Measurements from ENCODE around the gene KCNK15.

KCNK15 gene

GRCh38 chr20:44771172-44771535 lies 25.5 kb downstream of the KCNK15 start:
- peaks cover 3% of the 10 kb centered on the region for H3K27me3 Mint-ChIP-seq
- H3K4me3 Mint-ChIP-seq: no peak overlapping the region
- no peaks in the 10 kb centered on the region for H3K36me3 Mint-ChIP-seq (ENCODE audit: low read depth)
- DNase-seq (no peak), ATAC-seq (no peak)
- H3K9me3 Mint-ChIP-seq: no peaks in the 10 kb centered on the region
- H3K4me1 Mint-ChIP-seq: no peaks in the 10 kb centered on the region
- no peak overlapping the region for H3K27ac Mint-ChIP-seq

DNA sequence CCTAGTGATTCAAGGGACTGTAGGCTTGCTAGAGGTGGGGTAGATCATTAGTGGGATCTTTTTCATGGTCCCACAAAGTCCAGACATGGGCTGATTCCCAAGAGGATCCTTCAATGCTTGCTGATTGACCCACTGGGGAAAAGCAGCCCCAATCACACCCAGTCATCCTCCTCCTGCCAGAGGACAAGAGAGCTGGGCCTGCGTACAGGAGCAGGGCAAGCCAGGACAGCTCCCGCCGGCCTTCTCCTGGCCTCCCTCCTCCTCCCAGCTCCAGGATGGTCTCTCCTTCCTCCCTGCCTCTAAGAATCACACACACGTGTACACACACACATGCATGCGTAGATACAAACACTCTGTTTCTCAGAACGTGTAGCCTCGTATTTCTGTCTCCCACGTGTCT lies 27.0 kb downstream of the KCNK15 start:
- Mint-ChIP-seq H3K27ac (no peak overlapping the region), H3K9me3 (no peaks in the 10 kb centered on the region), H3K36me3 (ENCODE audit: low read depth) (no peaks in the 10 kb centered on the region), H3K4me1 (no peaks in the 10 kb centered on the region), H3K27me3 (peaks cover 6% of the 10 kb centered on the region), H3K4me3 (no peak overlapping the region)
- DNase-seq (no peak), ATAC-seq (no peak)

DNA sequence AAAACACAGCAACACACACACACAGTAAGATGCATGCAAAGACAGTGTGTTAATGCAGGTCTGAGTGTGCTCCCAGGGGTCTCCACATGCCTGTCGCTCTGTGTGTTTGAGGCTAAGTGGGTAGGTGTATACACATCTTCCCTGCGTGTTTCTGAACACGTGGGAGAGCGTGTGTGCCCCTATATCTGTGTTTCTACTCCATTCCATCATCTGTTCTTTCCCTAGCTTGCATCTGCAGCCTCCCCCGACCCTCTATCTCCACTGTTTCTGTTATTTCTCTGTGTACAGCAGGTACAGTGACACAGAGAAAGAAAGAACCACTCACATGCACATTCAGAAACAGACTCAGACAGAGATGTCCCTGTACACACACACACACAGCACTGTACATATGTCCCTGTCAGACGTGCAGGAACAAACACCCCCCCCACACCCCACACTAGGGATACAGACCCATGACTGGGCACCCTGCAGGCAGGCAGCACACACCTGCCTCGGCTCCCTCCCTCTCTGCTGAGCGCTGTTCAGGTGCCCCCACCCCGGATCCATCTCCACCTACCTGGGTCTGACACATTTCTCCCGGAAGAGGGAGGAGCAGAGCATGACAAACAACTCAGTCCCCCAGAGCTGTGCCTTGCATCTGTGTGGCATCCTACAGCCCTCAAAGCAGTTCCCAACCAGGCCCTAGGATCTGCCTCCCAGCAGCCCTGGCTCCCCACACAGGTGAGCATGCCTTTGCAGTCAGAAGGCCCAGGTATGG lies 27.6 kb downstream of the KCNK15 start:
- Mint-ChIP-seq H3K4me1 (no peaks in the 10 kb centered on the region), H3K27ac (no peak overlapping the region), H3K9me3 (no peaks in the 10 kb centered on the region), H3K36me3 (ENCODE audit: low read depth) (no peaks in the 10 kb centered on the region), H3K27me3 (peaks cover 6% of the 10 kb centered on the region), H3K4me3 (no peak overlapping the region)
- DNase-seq: no peak
- no peak for ATAC-seq

- peak; percentile 6 for DNase-seq
- no peak overlapping the region for H3K4me3 Mint-ChIP-seq
- H3K27ac Mint-ChIP-seq: no peak overlapping the region
- no peaks in the 10 kb centered on the region for H3K9me3 Mint-ChIP-seq
- ATAC-seq: no peak
- H3K4me1 Mint-ChIP-seq: no peaks in the 10 kb centered on the region
- H3K27me3 Mint-ChIP-seq: peaks cover 11% of the 10 kb centered on the region
- no peaks in the 10 kb centered on the region for H3K36me3 Mint-ChIP-seq (ENCODE audit: low read depth)
These were observed 31.3 kb downstream of the KCNK15 start for GRCh38 chr20:44776980-44777379.

DNA sequence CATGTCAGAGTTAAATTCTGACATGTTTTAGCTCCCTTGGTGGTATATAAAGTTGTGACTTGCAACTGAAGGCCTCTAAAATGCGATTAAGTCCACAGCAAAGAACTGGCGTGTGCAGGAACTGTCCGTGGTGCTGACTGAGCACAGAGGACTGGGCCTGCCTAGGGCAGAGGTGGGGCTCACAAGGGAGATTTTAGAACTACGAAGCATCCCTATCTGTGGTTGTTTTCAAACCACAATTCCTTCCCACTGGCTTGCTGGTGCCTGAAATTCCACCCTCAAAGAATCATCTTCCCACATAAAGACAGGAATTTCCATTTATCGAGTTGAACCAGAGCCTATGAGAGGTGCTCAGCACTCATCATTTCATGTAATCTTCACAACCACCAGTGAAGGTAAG lies 34.6 kb downstream of the KCNK15 start:
- Mint-ChIP-seq H3K27ac (no peak overlapping the region), H3K4me3 (no peak overlapping the region), H3K27me3 (peaks cover 16% of the 10 kb centered on the region), H3K9me3 (no peaks in the 10 kb centered on the region), H3K4me1 (no peaks in the 10 kb centered on the region), H3K36me3 (ENCODE audit: low read depth) (no peaks in the 10 kb centered on the region)
- no peak for ATAC-seq
- peak; percentile 49 for DNase-seq

DNA sequence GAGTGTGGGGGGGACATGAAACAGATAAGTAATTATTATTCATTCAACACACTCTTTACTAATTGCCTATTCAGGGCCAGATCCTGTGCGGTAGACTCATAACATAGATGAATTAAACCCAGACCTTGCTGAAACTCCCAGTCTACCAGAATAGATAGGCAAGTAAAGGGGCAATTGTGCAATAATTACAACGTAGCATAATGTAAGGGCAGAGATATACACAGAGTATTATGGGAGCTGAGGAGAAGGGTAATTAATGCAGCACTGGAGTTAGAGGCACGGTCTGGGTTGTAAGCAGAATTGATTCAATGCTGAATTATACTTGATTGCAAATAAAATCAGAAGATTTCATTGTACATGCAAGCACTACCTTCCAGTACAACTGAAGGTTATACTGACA lies 35.5 kb downstream of the KCNK15 start:
- no peaks in the 10 kb centered on the region for H3K36me3 Mint-ChIP-seq (ENCODE audit: low read depth)
- peaks cover 16% of the 10 kb centered on the region for H3K27me3 Mint-ChIP-seq
- H3K27ac Mint-ChIP-seq: no peak overlapping the region
- DNase-seq (no peak), ATAC-seq (no peak)
- H3K4me1 Mint-ChIP-seq: no peaks in the 10 kb centered on the region
- H3K4me3 Mint-ChIP-seq: no peak overlapping the region
- H3K9me3 Mint-ChIP-seq: no peaks in the 10 kb centered on the region

DNA sequence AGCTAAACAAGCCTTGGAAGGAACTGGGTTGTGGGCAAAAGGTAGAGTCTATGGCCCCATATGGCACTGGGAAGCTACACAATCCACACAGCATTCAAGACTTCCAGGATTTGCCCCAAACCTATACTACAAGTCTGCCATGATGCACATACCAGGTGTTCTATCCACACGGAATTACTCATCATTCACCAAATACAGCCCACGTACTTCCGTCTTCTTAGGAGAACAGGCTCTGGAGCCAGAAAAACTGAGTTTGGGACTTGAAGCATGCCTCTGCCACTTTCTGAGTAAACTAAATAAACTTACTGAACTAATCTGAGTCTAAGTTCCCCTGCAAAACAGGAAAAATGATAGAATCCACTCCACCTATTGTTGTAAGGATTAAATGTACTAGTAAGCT lies 36.1 kb downstream of the KCNK15 start:
- H3K27ac Mint-ChIP-seq: no peak overlapping the region
- no peaks in the 10 kb centered on the region for H3K9me3 Mint-ChIP-seq
- DNase-seq (no peak), ATAC-seq (no peak)
- H3K36me3 Mint-ChIP-seq (ENCODE audit: low read depth): no peaks in the 10 kb centered on the region
- peaks cover 13% of the 10 kb centered on the region for H3K27me3 Mint-ChIP-seq
- H3K4me3 Mint-ChIP-seq: no peak overlapping the region
- H3K4me1 Mint-ChIP-seq: no peaks in the 10 kb centered on the region

DNA sequence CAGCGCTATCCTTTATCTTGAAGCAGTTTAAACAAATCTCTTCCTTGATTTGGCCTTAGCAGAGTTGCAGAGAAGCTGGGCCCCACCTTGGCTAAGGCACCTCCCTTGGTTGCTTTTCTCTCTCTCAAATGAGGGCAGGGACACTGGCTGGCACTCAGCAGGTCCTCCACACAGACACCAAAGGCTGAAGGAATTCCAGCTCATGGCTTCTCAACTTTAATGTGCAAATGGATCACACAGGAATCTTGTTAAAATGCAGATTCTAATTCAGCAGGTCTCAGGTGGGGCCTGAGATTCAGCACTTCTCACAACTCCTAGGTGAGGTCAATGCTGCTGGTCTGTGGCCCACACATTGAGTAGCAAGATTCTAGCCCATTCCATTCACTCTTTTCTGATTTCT lies 39.0 kb downstream of the KCNK15 start:
- H3K4me3 Mint-ChIP-seq: no peak overlapping the region

DNA sequence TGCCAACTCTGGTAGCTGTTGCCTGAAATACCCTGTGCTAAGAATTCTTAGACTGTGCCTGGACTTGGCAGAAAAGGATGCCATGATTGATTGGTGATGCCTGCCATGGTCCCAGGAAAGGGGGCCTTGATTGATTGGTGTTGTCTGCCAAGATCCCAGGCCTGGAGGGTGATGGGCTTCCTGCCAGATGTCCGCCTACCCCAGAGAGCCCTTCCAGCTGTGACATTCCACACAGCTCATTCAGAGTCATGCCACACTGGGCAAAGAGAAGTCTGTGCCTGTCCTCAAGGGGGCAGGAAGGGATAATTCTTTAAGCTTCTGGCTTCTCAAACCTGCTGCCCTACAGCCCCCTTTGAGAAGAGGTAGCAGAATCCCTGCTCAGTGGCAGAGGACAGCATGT lies 40.1 kb downstream of the KCNK15 start:
- H3K9me3 Mint-ChIP-seq: no peaks in the 10 kb centered on the region
- no peak overlapping the region for H3K27ac Mint-ChIP-seq
- peaks cover 8% of the 10 kb centered on the region for H3K27me3 Mint-ChIP-seq
- H3K36me3 Mint-ChIP-seq (ENCODE audit: low read depth): no peaks in the 10 kb centered on the region
- H3K4me1 Mint-ChIP-seq: no peaks in the 10 kb centered on the region
- H3K4me3 Mint-ChIP-seq: no peak overlapping the region
- no peak for ATAC-seq
- DNase-seq: no peak

More for the DNA sequence above, 39.0 kb downstream of the KCNK15 start:
- H3K9me3 Mint-ChIP-seq: no peaks in the 10 kb centered on the region
- H3K27ac Mint-ChIP-seq: no peak overlapping the region
- DNase-seq: no peak
- no peaks in the 10 kb centered on the region for H3K4me1 Mint-ChIP-seq
- H3K36me3 Mint-ChIP-seq (ENCODE audit: low read depth): no peaks in the 10 kb centered on the region
- peaks cover 10% of the 10 kb centered on the region for H3K27me3 Mint-ChIP-seq
- ATAC-seq: no peak

- no peak overlapping the region for H3K4me3 Mint-ChIP-seq
- H3K9me3 Mint-ChIP-seq: no peaks in the 10 kb centered on the region
- peaks cover 12% of the 10 kb centered on the region for H3K27me3 Mint-ChIP-seq
- H3K27ac Mint-ChIP-seq: no peak overlapping the region
- DNase-seq (no peak), ATAC-seq (no peak)
- H3K4me1 Mint-ChIP-seq: no peaks in the 10 kb centered on the region
- no peaks in the 10 kb centered on the region for H3K36me3 Mint-ChIP-seq (ENCODE audit: low read depth)
These were observed 41.6 kb downstream of the KCNK15 start for GRCh38 chr20:44787299-44787698.

- no peaks in the 10 kb centered on the region for H3K9me3 Mint-ChIP-seq
- H3K36me3 Mint-ChIP-seq (ENCODE audit: low read depth): no peaks in the 10 kb centered on the region
These were observed 43.2 kb downstream of the KCNK15 start for GRCh38 chr20:44788706-44789456.

DNA sequence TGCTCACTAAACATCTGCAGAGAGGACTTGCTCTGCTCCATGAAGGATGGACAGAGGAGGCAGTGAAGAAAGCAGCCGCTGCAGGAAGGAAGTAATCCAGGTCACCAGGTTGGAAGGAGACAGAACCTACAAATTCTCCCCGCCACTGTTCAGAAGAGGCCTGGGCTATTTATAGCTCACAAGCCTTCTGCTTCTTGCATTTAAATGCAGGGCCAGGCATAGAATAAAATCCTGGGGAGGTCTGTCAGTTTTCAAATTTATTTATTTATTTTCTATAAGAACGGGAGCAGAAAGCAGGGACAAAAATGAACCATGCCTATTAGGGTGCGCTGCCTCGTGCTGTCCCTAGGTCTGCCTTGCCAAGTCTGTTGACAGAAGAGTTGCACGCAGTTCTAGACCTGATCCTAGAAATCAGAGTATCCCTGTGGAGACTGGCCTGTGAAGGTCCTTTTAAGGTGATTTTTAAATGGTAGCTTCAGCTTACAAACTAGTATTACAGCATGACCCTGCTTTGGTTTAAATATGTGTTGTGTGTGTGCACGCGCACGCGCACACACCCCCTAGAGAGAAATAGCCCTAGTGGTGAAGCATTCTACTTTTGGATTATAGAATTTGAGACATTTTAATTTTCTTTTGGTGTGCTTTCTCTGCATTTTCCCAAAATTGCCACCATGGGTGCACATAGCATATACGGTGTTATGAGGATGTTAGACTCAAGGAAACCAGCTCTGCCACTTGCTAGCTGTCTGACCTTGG lies 45.2 kb downstream of the KCNK15 start:
- no peak for DNase-seq
- ATAC-seq: no peak
- H3K27me3 Mint-ChIP-seq: peaks cover 7% of the 10 kb centered on the region
- no peaks in the 10 kb centered on the region for H3K9me3 Mint-ChIP-seq
- H3K36me3 Mint-ChIP-seq (ENCODE audit: low read depth): no peaks in the 10 kb centered on the region
- no peaks in the 10 kb centered on the region for H3K4me1 Mint-ChIP-seq
- no peak overlapping the region for H3K27ac Mint-ChIP-seq
- no peak overlapping the region for H3K4me3 Mint-ChIP-seq

More at GRCh38 chr20:44788706-44789456, 43.2 kb downstream of the KCNK15 start:
- ATAC-seq: no peak
- peaks cover 10% of the 10 kb centered on the region for H3K27me3 Mint-ChIP-seq
- no peaks in the 10 kb centered on the region for H3K4me1 Mint-ChIP-seq
- H3K27ac Mint-ChIP-seq: no peak overlapping the region
- no peak overlapping the region for H3K4me3 Mint-ChIP-seq
- no peak for DNase-seq

DNA sequence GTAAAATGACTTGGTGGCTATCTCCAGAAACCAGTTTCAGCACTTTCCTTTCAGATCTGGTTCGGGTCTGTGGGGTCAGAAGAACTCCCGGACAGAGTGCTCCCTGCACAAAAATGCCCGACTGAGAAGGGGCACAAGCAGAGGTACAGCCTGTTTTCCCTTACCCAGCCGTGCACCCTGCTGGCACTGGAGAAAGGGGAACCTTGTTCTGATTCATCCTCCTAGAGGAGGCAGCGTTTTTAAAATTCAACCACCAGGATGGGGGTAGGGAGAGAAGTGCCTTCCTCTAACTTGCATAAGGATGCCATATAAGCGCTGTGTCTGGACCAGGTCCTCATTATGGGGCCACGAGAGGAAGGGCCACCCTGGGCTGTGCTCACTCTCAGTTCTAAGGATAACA lies 47.1 kb downstream of the KCNK15 start:
- no peaks in the 10 kb centered on the region for H3K4me1 Mint-ChIP-seq
- H3K4me3 Mint-ChIP-seq: no peak overlapping the region
- H3K27ac Mint-ChIP-seq: no peak overlapping the region
- no peaks in the 10 kb centered on the region for H3K36me3 Mint-ChIP-seq (ENCODE audit: low read depth)
- ATAC-seq (no peak), DNase-seq (no peak)
- peaks cover 3% of the 10 kb centered on the region for H3K27me3 Mint-ChIP-seq
- H3K9me3 Mint-ChIP-seq: no peaks in the 10 kb centered on the region

GRCh38 chr20:44795836-44796235 lies 50.2 kb downstream of the KCNK15 start:
- H3K27me3 Mint-ChIP-seq: peaks cover 3% of the 10 kb centered on the region

DNA sequence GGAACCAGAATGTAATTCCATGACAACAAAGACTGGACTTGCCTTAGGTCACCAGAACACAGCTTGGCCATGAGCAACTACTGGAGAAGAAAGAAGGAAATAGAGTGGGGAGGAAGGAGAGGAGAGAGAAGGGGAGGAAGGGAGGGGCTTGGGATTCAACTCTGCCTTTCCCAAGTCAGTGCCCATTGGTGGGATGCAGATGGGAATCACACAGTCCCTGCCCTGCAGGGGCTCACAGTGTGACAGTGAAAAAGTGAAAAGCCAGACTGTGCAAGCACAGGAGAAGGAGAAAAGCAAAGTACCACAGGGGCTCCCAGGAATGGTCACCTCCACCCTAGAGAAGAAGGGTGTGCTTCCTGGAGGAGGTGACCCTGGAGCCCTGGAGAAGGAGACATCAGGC lies 50.6 kb downstream of the KCNK15 start:
- DNase-seq (no peak), ATAC-seq (no peak)
- Mint-ChIP-seq H3K36me3 (ENCODE audit: low read depth) (no peaks in the 10 kb centered on the region), H3K9me3 (no peaks in the 10 kb centered on the region), H3K27ac (no peak overlapping the region), H3K27me3 (peaks cover 3% of the 10 kb centered on the region), H3K4me1 (no peaks in the 10 kb centered on the region), H3K4me3 (no peak overlapping the region)

More at GRCh38 chr20:44795836-44796235, 50.2 kb downstream of the KCNK15 start:
- ATAC-seq (no peak), DNase-seq (no peak)
- Mint-ChIP-seq H3K36me3 (ENCODE audit: low read depth) (no peaks in the 10 kb centered on the region), H3K4me3 (no peak overlapping the region), H3K27ac (no peak overlapping the region), H3K4me1 (no peaks in the 10 kb centered on the region), H3K9me3 (no peaks in the 10 kb centered on the region)

Measured in activated naive CD8-positive, alpha-beta T cell treated with anti-CD3 and anti-CD28 coated beads, Interleukin-2, amount 50 U/mL, for 24 hours (primary cell).